ENCODE results near the gene MSH6. TPM values are rescaled to one million over a fixed set of nuclear protein-coding genes. Genes with fewer than 3 reads are reported as not detected.

Gene MSH6
- total RNA-seq: 18.5 and 48.1 TPM in 2 replicates

GRCh38 chr2:47782671-47783485 lies at the start of gene MSH6:
Gene MSH6 (plus strand): TSS chr2:47783145. CDS start chr2:47783234, 89 bp downstream.

Other genes with a start within 250 kb of the MSH6 start
- gene KCNK12, start 212.2 kb upstream of the MSH6 start, total RNA-seq: under 0.01 TPM in 1 of 2 replicates, not detected in the other
- gene FBXO11, start 123.4 kb downstream of the MSH6 start, total RNA-seq: 41.6 and 141 TPM in 2 replicates

Measured in bladder microvascular endothelial cell (primary cell).